ENCODE data around the gene MICALL1. TPM values are rescaled to one million over a fixed set of nuclear protein-coding genes. Genes with fewer than 3 reads are reported as not detected.

Gene MICALL1
- total and polyA plus RNA-seq, 2 experiments from 2014 or later: 8.0 to 41.4 TPM

DNA sequence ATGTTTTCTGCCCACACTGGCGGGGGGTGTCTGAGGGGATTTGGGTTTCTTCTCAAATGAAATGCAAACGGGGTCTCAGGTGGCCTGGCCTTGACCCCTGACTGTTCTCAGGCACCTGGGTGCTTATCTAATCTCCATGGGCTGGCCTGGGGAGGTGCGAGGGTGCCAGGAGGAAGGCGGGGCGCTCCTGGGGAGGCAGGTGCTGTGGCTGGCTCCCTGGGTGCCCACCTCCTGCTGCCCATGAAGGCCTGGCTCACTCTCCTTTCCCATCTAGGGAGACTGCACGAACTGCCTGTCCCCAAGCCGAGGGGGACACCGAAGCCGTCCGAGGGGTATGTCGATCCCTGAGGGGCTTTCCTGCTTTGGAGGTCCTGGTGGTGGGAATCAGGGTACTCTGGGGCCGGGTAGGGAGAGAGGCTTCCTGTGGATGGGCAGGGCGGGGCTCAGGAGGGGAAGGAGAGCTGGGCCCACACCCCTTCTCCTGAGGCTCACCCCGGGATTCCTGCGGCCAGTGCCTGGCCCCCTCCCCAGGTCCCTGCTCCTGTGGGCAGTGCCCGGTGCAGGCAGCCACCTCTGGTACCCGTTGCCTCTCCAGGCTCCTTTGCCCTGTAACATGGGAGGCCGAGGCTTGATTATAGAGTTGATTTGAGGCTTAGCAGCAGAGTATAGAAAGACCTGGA is 18.4 kb downstream of the MICALL1 start:
- Histone ChIP-seq H3K36me3 (ENCODE audit: low read depth) (peaks cover 18% of the 10 kb centered on the region), H3K9ac (no peak overlapping the region), H3K79me2 (ENCODE audit: insufficient read depth) (no peaks in the 10 kb centered on the region), H3F3A (ENCODE audit: insufficient read depth) (no peaks in the 10 kb centered on the region), H4K20me1 (ENCODE audit: insufficient read depth) (no peaks in the 10 kb centered on the region), H3K9me2 (ENCODE audit: insufficient read depth) (no peaks in the 10 kb centered on the region), H2AFZ (no peak overlapping the region), H3K4me1 (ENCODE audit: insufficient read depth) (no peaks in the 10 kb centered on the region), H3K9me3 (ENCODE audit: low read depth) (no peaks in the 10 kb centered on the region), H3K4me3 (no peak overlapping the region), H3K27me3 (replicated peaks; ENCODE audit: insufficient read depth) (no peaks in the 10 kb centered on the region), H3K4me2 (ENCODE audit: unreplicated experiment) (no peak overlapping the region), H3K27ac (no peak overlapping the region)
- 92 to 94% methylated on average over 14 to 18 of the region's 18 CpGs for WGBS, 2 experiments (ENCODE audit: low coverage in 1 of 2, low lambda C conversion rate in 2 of 2, missing lambda C conversion rate in 2 of 2)
- TF ChIP-seq EZH2 (IDR thresholded peaks at IDR 0.05; ENCODE audit: insufficient read depth, poor library complexity, severe bottlenecking) (no peak), EZH2phosphoT487 (IDR thresholded peaks at IDR 0.05; ENCODE audit: insufficient read depth, low read depth) (no peak)
- DNase-seq: no peak
- in situ Hi-C loops (cut with MboI): no loop called here

DNA sequence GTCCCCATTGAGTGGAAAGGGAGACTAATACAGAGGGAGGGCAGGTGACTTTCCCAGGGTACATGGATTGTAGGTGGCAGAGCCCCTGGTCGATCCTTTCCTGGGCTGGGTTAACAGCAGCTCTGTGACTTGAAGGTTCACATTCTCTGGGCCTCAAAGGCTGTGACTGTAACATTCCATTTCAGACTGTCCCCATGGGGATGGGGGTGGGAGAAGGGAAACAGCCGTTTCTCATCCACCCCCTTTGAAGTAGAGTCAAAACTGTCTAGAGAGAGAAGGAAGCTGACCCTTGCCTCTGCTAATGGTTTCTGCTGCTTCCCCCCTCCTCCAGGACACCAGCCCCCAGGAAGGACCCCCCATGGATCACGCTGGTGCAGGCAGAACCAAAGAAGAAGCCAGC is 19.2 kb downstream of the MICALL1 start:
- no peak for TF ChIP-seq EZH2 (IDR thresholded peaks at IDR 0.05; ENCODE audit: insufficient read depth, poor library complexity, severe bottlenecking)
- TF ChIP-seq EZH2phosphoT487 (IDR thresholded peaks at IDR 0.05; ENCODE audit: insufficient read depth, low read depth): no peak
- Histone ChIP-seq H3K4me2 (ENCODE audit: unreplicated experiment) (no peak overlapping the region), H3K4me3 (no peak overlapping the region), H3K27ac (no peak overlapping the region), H3K27me3 (replicated peaks; ENCODE audit: insufficient read depth) (no peaks in the 10 kb centered on the region), H3F3A (ENCODE audit: insufficient read depth) (no peaks in the 10 kb centered on the region), H3K36me3 (ENCODE audit: low read depth) (peaks cover 10% of the 10 kb centered on the region), H3K9me2 (ENCODE audit: insufficient read depth) (no peaks in the 10 kb centered on the region), H3K9ac (no peak overlapping the region), H3K9me3 (ENCODE audit: low read depth) (no peaks in the 10 kb centered on the region), H4K20me1 (ENCODE audit: insufficient read depth) (no peaks in the 10 kb centered on the region), H3K4me1 (ENCODE audit: insufficient read depth) (no peaks in the 10 kb centered on the region), H2AFZ (no peak overlapping the region), H3K79me2 (ENCODE audit: insufficient read depth) (no peaks in the 10 kb centered on the region)
- in situ Hi-C loops (cut with MboI): no loop called here
- DNase-seq: no peak
- 57 to 61% methylated on average over 3 of the region's 3 CpGs for WGBS, 2 experiments (ENCODE audit: low coverage in 1 of 2, low lambda C conversion rate in 2 of 2, missing lambda C conversion rate in 2 of 2)

DNA sequence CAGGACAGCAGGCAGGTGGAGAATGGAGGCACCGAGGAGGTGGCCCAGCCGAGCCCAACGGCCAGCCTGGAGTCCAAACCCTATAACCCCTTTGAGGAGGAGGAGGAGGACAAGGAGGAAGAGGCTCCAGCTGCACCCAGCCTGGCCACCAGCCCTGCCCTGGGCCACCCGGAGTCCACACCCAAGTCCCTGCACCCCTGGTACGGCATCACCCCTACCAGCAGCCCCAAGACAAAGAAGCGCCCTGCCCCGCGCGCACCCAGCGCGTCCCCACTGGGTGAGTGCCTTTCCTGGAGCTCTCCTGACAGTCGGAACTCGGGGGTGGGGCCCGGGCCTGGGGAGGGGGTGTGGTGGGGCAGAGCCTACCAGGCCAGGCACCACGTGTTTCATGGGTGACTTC is 19.7 kb downstream of the MICALL1 start:
- no peaks in the 10 kb centered on the region for H3K79me2 ChIP-seq (ENCODE audit: insufficient read depth)
- DNase-seq: no peak
- H3K9me3 ChIP-seq (ENCODE audit: low read depth): no peaks in the 10 kb centered on the region
- no peak overlapping the region for H3K4me3 ChIP-seq
- H3K27ac ChIP-seq: no peak overlapping the region
- peaks cover 7% of the 10 kb centered on the region; the same call in 1 of the 2 replicates for H3K36me3 ChIP-seq (ENCODE audit: low read depth)
- H2AFZ ChIP-seq: no peak overlapping the region
- H3F3A ChIP-seq (ENCODE audit: insufficient read depth): no peaks in the 10 kb centered on the region
- no peaks in the 10 kb centered on the region for H3K4me1 ChIP-seq (ENCODE audit: insufficient read depth)
- TF ChIP-seq EZH2phosphoT487 (IDR thresholded peaks at IDR 0.05; ENCODE audit: insufficient read depth, low read depth) (no peak), EZH2 (IDR thresholded peaks at IDR 0.05; ENCODE audit: insufficient read depth, poor library complexity, severe bottlenecking) (no peak)
- H4K20me1 ChIP-seq (ENCODE audit: insufficient read depth): no peaks in the 10 kb centered on the region
- WGBS, 2 experiments (ENCODE audit: low coverage in 1 of 2, low lambda C conversion rate in 2 of 2, missing lambda C conversion rate in 2 of 2): 85 to 91% methylated on average over 14 to 15 of the region's 15 CpGs
- H3K9me2 ChIP-seq (ENCODE audit: insufficient read depth): no peaks in the 10 kb centered on the region
- in situ Hi-C loops (cut with MboI): no loop called here
- no peaks in the 10 kb centered on the region for H3K27me3 ChIP-seq (replicated peaks; ENCODE audit: insufficient read depth)
- H3K9ac ChIP-seq: no peak overlapping the region
- no peak overlapping the region for H3K4me2 ChIP-seq (ENCODE audit: unreplicated experiment)

DNA sequence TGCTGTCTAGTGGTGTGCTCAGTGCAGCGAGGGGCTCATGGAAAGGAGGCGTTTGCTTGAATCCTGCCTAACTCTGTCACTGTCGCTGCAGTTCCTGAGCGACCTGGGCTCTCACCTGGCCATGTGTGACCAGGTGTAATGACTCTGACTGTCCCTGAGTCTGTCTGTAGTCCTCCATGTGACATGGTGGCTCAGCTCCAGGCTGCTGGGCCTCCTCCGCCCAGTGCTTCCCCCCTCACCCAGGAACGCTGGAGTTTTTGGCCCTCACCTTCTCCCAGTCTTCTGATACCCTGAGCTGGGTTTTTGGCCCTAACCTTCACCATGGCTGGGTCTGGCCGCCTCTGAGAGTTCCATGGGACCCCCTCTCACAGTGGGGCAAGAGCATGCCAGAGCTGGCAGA is 20.3 kb downstream of the MICALL1 start:
- in situ Hi-C loops (cut with MboI): no loop called here
- no peak for DNase-seq
- H3K27ac ChIP-seq: no peak overlapping the region

More for the DNA sequence above, 20.3 kb downstream of the MICALL1 start:
- Histone ChIP-seq H3K9ac (no peak overlapping the region), H3K9me3 (ENCODE audit: low read depth) (no peaks in the 10 kb centered on the region), H3K79me2 (ENCODE audit: insufficient read depth) (no peaks in the 10 kb centered on the region), H3F3A (ENCODE audit: insufficient read depth) (peaks cover 6% of the 10 kb centered on the region; the same call in 1 of the 2 replicates), H3K9me2 (ENCODE audit: insufficient read depth) (no peaks in the 10 kb centered on the region), H3K36me3 (ENCODE audit: low read depth) (peaks cover 2% of the 10 kb centered on the region; the same call in 1 of the 2 replicates), H3K4me2 (ENCODE audit: unreplicated experiment) (no peak overlapping the region), H3K4me1 (ENCODE audit: insufficient read depth) (no peaks in the 10 kb centered on the region), H2AFZ (no peak overlapping the region), H3K4me3 (no peak overlapping the region), H3K27me3 (replicated peaks; ENCODE audit: insufficient read depth) (no peaks in the 10 kb centered on the region), H4K20me1 (ENCODE audit: insufficient read depth) (no peaks in the 10 kb centered on the region)
- TF ChIP-seq EZH2 (IDR thresholded peaks at IDR 0.05; ENCODE audit: insufficient read depth, poor library complexity, severe bottlenecking) (no peak), EZH2phosphoT487 (IDR thresholded peaks at IDR 0.05; ENCODE audit: insufficient read depth, low read depth) (no peak)
- WGBS, 2 experiments (ENCODE audit: low coverage in 1 of 2, low lambda C conversion rate in 2 of 2, missing lambda C conversion rate in 2 of 2): 78 to 81% methylated on average over 7 of the region's 7 CpGs

All from GM23248 (cell line).